SU-DHL-6 (cell line): ENCODE measurements around the gene ATXN7L1.

Source experiments
- CTCF ChIP-seq: fragments of 200-600 bp; sonication (generic); IDR thresholded peaks from one replicate; pipeline ENCODE4 v1.5.1; 2017; ENCODE audit warnings: antibody characterized with exemption, mild to moderate bottlenecking, low read length, moderate library complexity; ENCODE audit not compliant: insufficient read depth, poor library complexity, severe bottlenecking
- EZH2phosphoT487 ChIP-seq: fragments of 200-600 bp; sonication (generic), shearing (Covaris generic); conservative IDR thresholded peaks from 2 replicates; pipeline ENCODE4 v1.6.1; 2018; ENCODE audit warnings: mild to moderate bottlenecking, antibody characterized with exemption, low read length, moderate library complexity, mixed read lengths

DNA sequence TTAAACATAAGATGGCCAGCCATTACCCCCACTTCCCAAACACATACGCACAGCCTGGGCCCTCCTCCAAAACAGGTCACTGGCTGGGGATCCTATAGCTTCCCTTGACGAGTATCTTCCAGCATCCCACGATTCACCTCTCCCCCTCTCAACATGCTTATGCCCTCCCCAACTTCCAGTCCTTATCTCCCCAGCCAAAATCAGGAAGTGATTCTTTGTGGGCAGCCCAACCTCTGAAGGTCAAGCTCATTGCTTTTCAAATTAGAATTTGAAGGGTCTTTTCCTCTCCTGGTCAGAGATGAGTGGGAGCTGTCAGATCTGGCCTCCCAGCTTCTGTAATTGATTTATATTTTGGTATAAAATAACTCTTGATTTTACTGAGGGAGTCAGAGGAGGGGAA lies 133.6 kb downstream of the ATXN7L1 start:
- TF ChIP-seq CTCF, result no peak
- no peak for TF ChIP-seq EZH2phosphoT487
